GM12873 (cell line): ENCODE measurements around the gene TJP3.

Experiments used
- CTCF ChIP-seq: IDR thresholded peaks from 2 replicates; pipeline ENCODE4 v1.5.1; 2012; ENCODE audit warnings: low read depth, mild to moderate bottlenecking, moderate library complexity, low read length, control low read depth; ENCODE audit not compliant: insufficient read depth; ENCODE audit errors: missing control alignments

Gene TJP3

DNA sequence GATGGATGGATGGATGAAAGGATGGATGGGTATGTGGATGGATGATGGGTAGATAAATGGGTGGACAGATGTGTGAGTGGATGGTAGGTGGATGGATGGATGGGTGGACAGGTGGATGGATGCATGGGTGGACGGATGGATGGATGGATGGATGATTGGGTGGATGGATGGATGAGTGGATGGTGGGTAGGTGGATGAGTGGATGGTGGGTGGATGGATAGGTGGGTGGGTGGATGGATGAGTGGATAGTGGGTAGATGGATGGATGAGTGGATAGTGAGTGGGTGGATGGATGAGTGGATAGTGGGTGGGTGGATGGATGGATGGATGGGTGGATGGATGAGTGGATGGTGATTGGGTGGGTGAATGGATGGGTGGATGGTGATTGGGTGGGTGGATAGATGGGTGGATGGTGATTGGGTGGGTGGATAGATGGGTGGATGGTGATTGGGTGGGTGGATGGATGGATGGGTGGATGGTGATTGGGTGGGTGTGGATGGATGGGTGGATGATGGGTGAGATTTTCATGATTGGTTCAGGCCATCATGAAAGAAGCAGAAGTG is 68.4 kb downstream of the TJP3 start:
- no peak for TF ChIP-seq CTCF

DNA sequence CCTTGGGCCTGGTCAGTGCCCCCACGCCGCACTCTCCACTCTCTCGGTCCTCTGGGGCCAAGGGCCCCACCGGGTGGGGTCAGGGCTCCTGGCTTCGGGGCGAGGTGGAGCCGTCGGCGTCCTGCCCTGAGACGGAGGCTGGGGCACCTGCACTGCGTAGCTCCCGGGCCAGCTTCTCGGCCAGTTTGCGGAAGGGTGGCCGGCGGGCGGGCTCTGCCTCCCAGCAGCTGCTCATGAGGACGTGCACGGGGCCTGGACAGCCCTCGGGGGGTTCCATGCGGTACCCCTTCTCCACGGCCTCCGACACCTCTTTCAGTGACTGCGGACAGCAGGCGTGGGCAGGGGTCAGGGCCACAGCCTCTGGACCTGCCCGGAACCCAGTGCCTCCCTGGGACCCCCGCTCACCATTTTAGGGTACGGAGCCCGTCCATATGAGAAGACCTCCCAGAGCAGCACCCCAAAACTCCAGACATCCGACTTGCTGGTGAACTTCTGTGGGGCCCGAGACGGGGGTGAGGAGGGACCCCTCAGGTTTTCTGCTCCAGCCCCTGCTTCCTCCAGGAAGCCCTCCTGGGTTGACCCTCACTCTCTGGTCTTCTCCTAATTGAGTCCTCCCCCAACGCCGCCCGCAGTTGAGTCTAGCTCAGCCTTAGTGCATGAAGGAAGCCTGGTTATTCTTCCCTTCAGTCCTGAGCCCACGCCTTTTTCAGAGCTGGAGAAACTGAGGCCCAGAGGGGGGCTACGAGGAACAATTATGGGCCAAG is 70.1 kb downstream of the TJP3 start:
- no peak for TF ChIP-seq CTCF

DNA sequence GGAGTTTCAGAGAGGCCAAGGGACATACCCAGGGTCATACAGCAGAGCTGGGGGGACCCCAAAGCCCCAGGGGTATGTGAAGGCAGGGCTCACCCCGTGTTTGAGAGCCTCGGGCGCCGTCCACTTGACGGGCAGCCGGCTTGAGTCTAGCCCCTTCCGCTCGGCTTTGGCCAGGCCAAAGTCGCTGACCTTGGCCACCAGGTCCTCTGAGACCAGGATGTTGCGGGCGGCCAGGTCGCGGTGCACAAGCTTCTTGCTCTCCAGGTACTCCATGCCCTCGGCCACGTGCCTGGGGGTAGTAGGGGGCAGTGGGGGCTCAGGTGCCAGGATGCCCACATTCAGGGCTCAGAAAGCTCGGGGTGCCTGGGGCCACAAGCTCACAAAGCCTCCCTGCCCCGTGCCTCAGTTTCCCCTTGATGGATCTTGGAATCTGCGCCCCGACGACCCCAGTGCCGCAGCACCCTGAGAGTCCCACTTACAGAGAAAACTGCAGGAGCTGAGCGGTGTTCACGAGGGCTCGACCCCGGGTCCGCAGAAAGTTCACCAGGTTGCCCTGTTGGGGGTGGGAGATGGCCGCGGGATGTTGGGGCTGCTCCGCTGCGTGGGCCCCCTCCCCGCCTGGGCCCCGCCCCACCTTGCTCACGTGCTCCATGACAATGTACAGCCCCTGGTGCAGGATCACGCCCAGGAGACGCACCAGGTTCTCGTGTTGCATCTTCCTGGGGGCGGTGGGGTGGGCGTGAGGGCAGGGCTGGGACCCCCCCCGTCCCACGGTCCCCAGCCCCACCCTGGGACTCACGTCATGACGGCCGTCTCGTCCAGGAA is 70.9 kb downstream of the TJP3 start:
- no peak for TF ChIP-seq CTCF

GRCh38 chr19:3780786-3781304 is 72.7 kb downstream of the TJP3 start:
- no peak for TF ChIP-seq CTCF

DNA sequence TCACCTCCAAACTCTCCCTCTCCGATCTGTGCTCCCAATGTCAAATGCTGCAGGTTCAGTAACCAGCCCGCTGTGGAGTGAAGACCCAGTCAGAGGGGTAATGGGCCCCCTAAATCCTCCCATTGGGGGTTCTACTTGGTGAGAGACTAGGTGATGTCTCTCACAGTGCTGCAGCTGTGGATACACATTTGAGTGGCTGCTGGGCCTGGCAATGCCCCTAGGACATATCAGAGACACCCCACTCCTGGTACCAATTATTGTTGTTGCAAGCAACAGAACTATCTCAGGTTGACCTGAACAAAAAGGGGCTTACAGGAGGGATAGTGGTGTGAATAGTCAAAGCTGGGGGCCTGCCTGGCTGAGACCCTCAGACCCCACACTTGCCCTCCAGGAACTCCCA is 73.4 kb downstream of the TJP3 start:
- TF ChIP-seq CTCF: no peak

DNA sequence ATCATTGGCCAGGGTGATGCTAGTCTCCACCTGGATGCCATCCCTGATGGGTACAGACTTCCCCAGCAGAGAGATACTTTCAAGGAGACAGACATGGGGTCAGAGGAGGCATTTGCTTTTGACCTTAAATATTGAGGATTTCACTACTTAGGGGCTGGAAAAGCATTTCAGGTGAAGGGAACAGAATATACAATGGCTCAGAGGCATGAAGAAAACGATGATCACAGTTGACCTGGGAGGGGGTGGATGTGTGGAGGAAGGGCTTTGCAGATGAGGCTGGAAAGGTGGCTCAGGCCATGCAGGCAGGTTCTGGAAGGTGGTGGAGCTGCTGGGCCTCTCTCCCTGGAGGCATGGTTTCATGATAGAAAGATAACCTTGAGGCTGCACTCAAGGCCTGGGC is 74.1 kb downstream of the TJP3 start:
- no peak for TF ChIP-seq CTCF

DNA sequence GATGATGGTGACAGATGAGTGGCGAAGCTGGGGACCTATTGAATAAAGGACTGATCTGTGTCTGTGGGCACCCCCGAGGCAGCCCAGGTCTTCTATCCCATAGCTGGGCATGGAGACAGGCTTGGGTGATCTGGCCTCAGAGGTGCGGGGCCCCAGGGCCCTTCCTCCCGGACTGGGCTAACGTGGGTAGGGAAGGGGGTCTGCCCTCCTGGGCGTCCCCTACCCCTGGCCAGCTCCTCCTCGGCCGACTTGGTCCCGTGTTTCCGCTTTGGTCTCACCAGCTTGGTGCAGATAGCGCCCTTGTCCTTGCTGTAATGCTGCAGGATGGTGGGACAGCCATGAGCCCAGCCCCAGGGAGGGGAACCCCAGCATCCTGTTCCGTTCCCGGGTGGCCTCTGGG is 74.7 kb downstream of the TJP3 start:
- TF ChIP-seq CTCF: no peak
